K562 (cell line): Measurements from ENCODE around the gene LRRC61.

ENCODE experiments used
- ADNP ChIP-seq: fragments of 200-800 bp; sonication (Bioruptor generic); IDR thresholded peaks from 2 replicates; pipeline ENCODE4 v1.6.1; 2016; ENCODE audit warnings: missing genetic modification characterization, missing compliant biosample characterization
- ATF3 ChIP-seq, 2 experiments: fragments of 450-650 bp in 1 of 2; sonication (generic) in 1 of 2; formaldehyde crosslinking in 1 of 2; IDR thresholded peaks in 1 of 2; conservative IDR thresholded peaks in 1 of 2; 2 replicates each; pipeline versions ENCODE4 v1.6.1 to v1.8.1; 2016 to 2023; ENCODE audit warnings: mild to moderate bottlenecking in 2 of 2, moderate library complexity in 2 of 2, inconsistent platforms in 1 of 2, missing genetic modification reagents in 1 of 2
- ATF6 ChIP-seq: sonication (generic); formaldehyde crosslinking; IDR thresholded peaks from 2 replicates; pipeline ENCODE4 v1.4.0; 2020; ENCODE audit warnings: mild to moderate bottlenecking, missing genetic modification reagents
- GTF2E2 ChIP-seq: fragments of 200-800 bp; sonication (Bioruptor generic); IDR thresholded peaks from 2 replicates; pipeline ENCODE4 v1.6.1; 2016; ENCODE audit warnings: missing genetic modification characterization, missing compliant biosample characterization
- HOMEZ ChIP-seq: fragments of 250-450 bp; sonication (Bioruptor Pico); IDR thresholded peaks from 2 replicates; pipeline ENCODE4 v1.4.0; 2020; ENCODE audit warnings: mild to moderate bottlenecking, moderate library complexity
- NFRKB ChIP-seq: fragments of 450-650 bp; IDR thresholded peaks from 2 replicates; pipeline ENCODE4 v1.6.1; 2016; ENCODE audit warnings: low read depth
- SAFB2 ChIP-seq: fragments of 200-400 bp; formaldehyde crosslinking; IDR thresholded peaks from 2 replicates; pipeline ENCODE4 v1.6.1; 2018; ENCODE audit warnings: borderline replicate concordance, low read length, low read depth, moderate library complexity; ENCODE audit not compliant: severe bottlenecking
- USF2 ChIP-seq: sonication (generic); formaldehyde crosslinking; IDR thresholded peaks from 2 replicates; pipeline ENCODE4 v1.5.0; 2020; ENCODE audit warnings: missing genetic modification reagents
- ZNF785 ChIP-seq: fragments of 250-450 bp; sonication (Bioruptor Pico); IDR thresholded peaks from 2 replicates; pipeline ENCODE4 v1.4.0; 2020; ENCODE audit warnings: mild to moderate bottlenecking

- TF ChIP-seq ATF3 (IDR thresholded peaks at IDR 0.05): no peak
- TF ChIP-seq ATF3 (CRISPR knock-in tag; conservative IDR thresholded peaks at IDR 0.05): no peak
- no peak for TF ChIP-seq GTF2E2 (tag)
- TF ChIP-seq HOMEZ (CRISPR knock-in tag): no peak
- no peak for TF ChIP-seq SAFB2
- TF ChIP-seq NFRKB: no peak
- TF ChIP-seq ZNF785 (CRISPR knock-in tag): no peak
- TF ChIP-seq ADNP (tag): no peak
- TF ChIP-seq ATF6 (CRISPR knock-in tag): no peak
- no peak for TF ChIP-seq USF2 (CRISPR knock-in tag)
Observed at GRCh38 chr7:150358433-150358832, 35.3 kb downstream of the LRRC61 start.
